Fibroblast of the aortic adventitia (primary cell): Measurements from ENCODE around the gene SRP14. TPM values are rescaled to one million over a fixed set of nuclear protein-coding genes. Genes with fewer than 3 reads are reported as not detected.
"Not testable (repeated sequence)": the region's sequence is repeated elsewhere in the genome, so short reads cannot be mapped to it uniquely, and the experiment has no call there.

Source experiments
- DNase-seq: peaks from one replicate; pipeline ENCODE4 v3.0.0-alpha.2; 2010; ENCODE audit warnings: low read depth
- H3K4me3 ChIP-seq: 2 replicates; pipeline ENCODE4 v1.5.1; 2011; ENCODE audit warnings: low read depth, mild to moderate bottlenecking, control low read depth, low read length, moderate library complexity
- CTCF ChIP-seq: IDR thresholded peaks from 2 replicates; pipeline ENCODE4 v1.5.1; 2011; ENCODE audit warnings: mild to moderate bottlenecking, low read length, control low read depth, inconsistent platforms; ENCODE audit not compliant: insufficient read depth
- total RNA-seq: library from RNA; depleted of rRNA; stranded (reverse); fragments of >200 nt; gene quantifications from 2 replicates; pipeline ENCODE4 v1.2.3, GENCODE V29; 2012; ENCODE audit warnings: low replicate concordance

Gene SRP14
- total RNA-seq, 1 donor = 204 TPM

- TF ChIP-seq CTCF = no peak
- no peak for DNase-seq
Observed at GRCh38 chr15:40082195-40082883, 43.4 kb upstream of the SRP14 start.

GRCh38 chr15:40081691-40082194, 42.8 kb upstream of the SRP14 start:
- peak overlapping the region; percentile 16 for H3K4me3 ChIP-seq

More at GRCh38 chr15:40082195-40082883, 43.4 kb upstream of the SRP14 start:
- no peak overlapping the region for H3K4me3 ChIP-seq

GRCh38 chr15:40080847-40081246, 41.9 kb upstream of the SRP14 start:
- TF ChIP-seq CTCF = no peak
- no peak overlapping the region for H3K4me3 ChIP-seq
- DNase-seq = no peak

More at GRCh38 chr15:40081691-40082194, 42.8 kb upstream of the SRP14 start:
- DNase-seq = peak; percentile 59
- no peak for TF ChIP-seq CTCF

- DNase-seq = no peak
- H3K4me3 ChIP-seq = no peak overlapping the region
- TF ChIP-seq CTCF = no peak
Observed at GRCh38 chr15:40080104-40080503, 41.1 kb upstream of the SRP14 start.

GRCh38 chr15:40079456-40079855, 40.5 kb upstream of the SRP14 start:
- no peak for DNase-seq
- no peak for TF ChIP-seq CTCF
- H3K4me3 ChIP-seq = no peak overlapping the region

GRCh38 chr15:40075298-40076044, 36.5 kb upstream of the SRP14 start:
- no peak overlapping the region for H3K4me3 ChIP-seq
- no peak for TF ChIP-seq CTCF
- no peak for DNase-seq

- DNase-seq, H3K4me3 ChIP-seq: not testable (repeated sequence)
Observed at GRCh38 chr15:40074656-40075055, 35.7 kb upstream of the SRP14 start.

GRCh38 chr15:40073716-40074490, 34.9 kb upstream of the SRP14 start:
- not testable (repeated sequence) for H3K4me3 ChIP-seq, DNase-seq
